Retinal pigment epithelial cell (primary cell): ENCODE data around the gene SLC31A1.

Source experiments
- DNase-seq: peaks from one replicate; pipeline ENCODE4 v3.0.0-alpha.2; 2010; ENCODE audit warnings: low read depth
- H3K4me3 ChIP-seq: 2 replicates; pipeline ENCODE4 v1.5.1; 2011; ENCODE audit warnings: mild to moderate bottlenecking, low read length, control low read depth, moderate library complexity
- CTCF ChIP-seq: conservative IDR thresholded peaks from 2 replicates; pipeline ENCODE4 v1.5.1; 2011; ENCODE audit warnings: low read depth, low read length, control low read depth, inconsistent platforms

The SLC31A1 gene

DNA sequence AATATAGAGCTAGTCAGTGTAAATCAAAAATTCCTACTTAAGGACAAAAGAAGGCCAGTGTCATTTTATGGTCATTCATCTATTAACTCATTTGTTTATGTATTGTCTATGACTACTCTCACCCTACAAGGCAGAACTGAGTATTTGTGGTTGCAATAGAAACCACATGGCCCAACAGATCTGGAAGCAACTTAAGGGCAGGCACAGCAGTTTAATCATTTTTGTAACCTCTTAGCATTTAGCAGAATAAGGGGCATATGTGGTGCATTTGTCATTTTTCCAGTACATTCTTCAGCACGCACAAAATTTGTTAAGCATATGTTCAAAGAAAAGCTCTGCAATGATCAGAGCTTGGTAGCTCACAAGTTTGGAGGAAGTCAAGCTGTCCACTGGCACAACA, 1.4 kb upstream of the SLC31A1 start:
- TF ChIP-seq CTCF, result no peak
- peak overlapping the region; percentile 95 for H3K4me3 ChIP-seq
- DNase-seq, result no peak

- no peak for TF ChIP-seq CTCF
- H3K4me3 ChIP-seq, result peak overlapping the region; percentile 95
- no peak for DNase-seq
Measured at GRCh38 chr9:113220467-113221002, 809 bp upstream of the SLC31A1 start.

GRCh38 chr9:113221800-113222481, 597 bp downstream of the SLC31A1 start:
- no peak for TF ChIP-seq CTCF
- H3K4me3 ChIP-seq, result peak overlapping the region; percentile 95
- no peak for DNase-seq

DNA sequence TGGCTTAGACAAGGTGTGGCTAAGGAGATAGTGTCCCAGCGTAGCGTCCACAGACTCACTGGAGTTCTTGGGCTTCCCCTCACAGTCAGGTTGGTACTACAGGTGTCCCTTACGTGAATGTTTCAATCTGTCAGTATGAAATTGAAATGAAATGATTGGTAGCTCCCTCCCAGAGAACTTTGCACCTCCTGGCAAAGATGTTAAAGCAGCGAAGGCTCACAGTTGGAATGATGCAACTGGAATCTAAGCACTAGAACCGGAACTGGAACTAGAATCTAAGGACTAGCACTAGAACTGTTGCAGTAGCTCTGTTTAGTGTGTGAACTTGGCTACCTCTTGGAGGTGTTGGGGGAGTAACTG, 1.1 kb downstream of the SLC31A1 start:
- TF ChIP-seq CTCF, result no peak
- DNase-seq, result peak; percentile 15
- H3K4me3 ChIP-seq, result peak overlapping the region; percentile 95

GRCh38 chr9:113223963-113224362, 2.6 kb downstream of the SLC31A1 start:
- TF ChIP-seq CTCF, result no peak
- no peak for DNase-seq
- H3K4me3 ChIP-seq, result no peak overlapping the region

DNA sequence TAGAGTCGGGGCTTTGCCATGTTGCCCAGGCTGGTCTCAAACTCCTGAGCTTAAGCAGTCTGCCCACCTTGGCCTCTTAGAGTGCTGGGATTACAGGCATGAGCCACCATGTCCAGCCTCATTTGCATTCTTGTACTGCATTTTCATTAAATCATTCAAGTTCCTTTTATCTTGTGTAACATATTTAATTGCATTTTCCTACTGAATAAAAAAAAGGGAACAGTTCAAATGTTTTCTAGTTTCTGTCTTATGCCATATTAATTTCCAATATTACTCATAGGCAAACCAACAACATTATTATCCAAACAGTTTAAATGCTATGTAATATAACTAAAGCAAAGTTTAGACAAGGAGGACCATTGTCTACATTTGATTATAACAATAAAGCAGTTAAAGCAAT, 6.1 kb downstream of the SLC31A1 start:
- no peak for DNase-seq
- TF ChIP-seq CTCF, result no peak
- H3K4me3 ChIP-seq, result no peak overlapping the region

DNA sequence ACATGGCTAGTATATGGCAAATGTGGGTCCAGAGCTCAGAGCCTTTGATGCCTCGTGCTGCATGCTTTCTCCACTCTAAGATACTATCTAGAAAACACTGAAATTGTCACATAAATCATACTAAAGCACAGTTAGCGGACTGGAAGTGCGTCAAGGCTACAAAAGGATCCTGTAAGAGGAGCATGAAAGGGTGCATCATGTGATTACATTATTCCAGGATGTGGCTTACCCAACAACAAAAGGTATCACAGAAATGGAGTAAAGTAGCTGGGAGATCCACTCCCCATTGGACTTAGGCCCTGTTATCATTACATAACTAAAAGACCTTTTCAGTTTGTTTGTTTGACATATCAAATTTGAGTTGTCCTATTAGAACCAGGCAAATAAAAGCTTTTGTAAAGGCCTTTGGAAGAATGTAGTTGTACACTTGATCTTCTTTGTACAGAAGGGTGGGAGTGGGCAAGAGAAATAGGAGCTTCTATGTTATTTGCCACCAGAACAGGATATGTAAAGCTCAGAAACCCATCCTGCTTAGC, 6.9 kb downstream of the SLC31A1 start:
- no peak for DNase-seq
- H3K4me3 ChIP-seq, result no peak overlapping the region
- TF ChIP-seq CTCF, result no peak
